Sciatic nerve (tissue), 2 donors: ENCODE results near the gene TMEM132C. TPM values are rescaled to one million over a fixed set of nuclear protein-coding genes. Genes with fewer than 3 reads are reported as not detected.

Experiments
- ATAC-seq: fragments of 200-7000 bp; cut with Tn5 transposase; one replicate; pipeline ENCODE4 v1.9.1; 2020; ENCODE audit warnings: mild to moderate bottlenecking, moderate library complexity
- DNase-seq: peaks from one replicate; pipeline ENCODE4 v3.0.0-alpha.2; 2020; ENCODE audit warnings: low spot score
- intact Hi-C: fragments of 100-400 bp; cut with DNase I; formaldehyde crosslinking; loops from one replicate; pipeline ENCODE4 v1.14.2; 2022
- total RNA-seq: library from RNA; stranded (reverse); fragmentation: NEBNext Ultra II Directional; extraction: Animal tissue kit (Norgen Biotek cat#: 25700); gene quantifications from one replicate; pipeline ENCODE4 v1.2.1, GENCODE V29; 2021
- donor health status: DM: no; HTN: no; CAD: no.
- donor health status: DM: no; HTN: no; CAD: no.

TMEM132C gene
- total RNA-seq, 1 donor from 2014 or later, result 13.5 TPM

DNA sequence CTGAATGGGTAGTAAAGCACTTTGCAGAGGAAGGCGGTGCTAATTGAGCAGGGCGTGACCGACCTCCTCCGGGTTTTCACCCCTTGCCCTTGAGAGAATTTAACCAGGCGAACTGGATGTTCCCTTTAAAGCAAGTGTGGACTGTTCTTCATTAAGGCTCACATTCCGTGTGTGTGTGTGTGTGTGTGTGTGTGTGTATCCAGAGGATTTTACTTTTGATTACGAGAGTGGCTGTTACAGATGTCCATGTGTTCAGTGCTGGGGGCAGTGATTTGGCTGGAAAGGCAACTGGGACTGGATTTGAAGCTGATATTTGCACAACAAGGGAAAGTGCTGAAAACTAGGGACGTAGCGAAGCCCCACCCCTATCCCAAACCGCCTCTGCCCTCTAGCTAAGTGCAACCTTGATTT is 2.2 kb downstream of the TMEM132C start:
- intact Hi-C loops, result loop anchor here (10.0 kb wide), 1 partner anchor 126 kb away; no protein-coding TSS in a partner anchor
- ATAC-seq, result peak; percentile 65
- no peak for DNase-seq

DNA sequence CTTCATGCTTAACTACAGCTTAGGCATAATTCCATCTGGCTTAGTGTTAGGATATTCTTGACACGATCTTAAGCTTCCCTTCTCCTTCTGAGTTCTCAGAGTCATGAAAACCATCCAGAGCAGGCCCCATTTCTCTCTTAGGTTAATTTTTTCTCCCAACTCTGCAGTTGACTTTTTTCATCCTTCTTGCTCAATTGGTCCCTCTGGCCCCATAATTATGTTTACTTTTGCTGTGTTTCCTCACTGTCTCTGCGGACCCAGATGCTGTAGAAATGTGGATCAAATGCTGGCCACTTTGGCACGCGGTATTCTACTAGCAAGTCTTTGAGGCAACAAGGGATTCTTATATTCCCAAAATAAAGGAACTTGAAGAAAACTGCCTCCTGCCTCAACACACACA is 9.5 kb downstream of the TMEM132C start:
- ATAC-seq (peak; percentile 81), DNase-seq (no peak)
- intact Hi-C loops, result no loop called here

DNA sequence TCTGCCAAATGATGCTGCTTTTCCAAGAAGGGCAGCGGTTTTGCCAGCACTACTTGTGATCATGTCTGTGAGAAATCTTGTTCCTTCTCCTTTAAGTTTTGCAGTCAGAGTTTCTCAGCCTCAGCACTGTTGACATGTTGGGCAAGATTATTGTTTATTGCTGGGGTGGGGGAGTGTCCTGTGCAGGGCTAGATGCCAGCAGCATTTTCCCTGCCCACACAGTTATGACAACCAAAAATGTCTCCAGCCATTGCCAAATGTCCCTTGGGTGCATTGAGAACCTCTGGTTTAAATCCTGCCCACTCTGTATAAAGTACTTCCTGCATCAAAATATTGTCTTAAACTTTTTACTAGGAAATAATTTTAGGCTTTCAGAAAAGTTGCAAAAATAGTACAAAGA is 20.0 kb downstream of the TMEM132C start:
- ATAC-seq, result peak; percentile 85
- intact Hi-C loops, result no loop called here
- no peak for DNase-seq

DNA sequence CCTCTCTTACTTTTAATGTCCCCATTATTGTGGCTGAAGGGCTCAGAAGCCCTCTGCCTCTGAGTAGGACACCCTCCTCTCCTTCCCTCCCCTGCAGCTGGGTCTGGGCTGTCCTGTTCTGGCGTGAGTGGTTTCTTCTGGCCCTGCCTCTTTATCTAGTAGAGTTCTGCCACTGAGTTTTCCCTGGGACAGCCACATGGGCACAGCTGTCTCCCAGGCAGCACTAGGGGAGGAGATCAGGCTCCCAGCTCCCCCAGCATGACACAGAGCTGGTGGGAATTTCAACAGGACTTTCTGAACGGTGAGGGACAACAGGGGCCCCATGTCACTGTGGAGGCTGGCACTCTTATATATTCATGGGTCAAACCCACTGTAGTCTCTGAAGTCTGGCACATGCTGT is 21.4 kb downstream of the TMEM132C start:
- DNase-seq (no peak), ATAC-seq (no peak)
- intact Hi-C loops, result no loop called here

DNA sequence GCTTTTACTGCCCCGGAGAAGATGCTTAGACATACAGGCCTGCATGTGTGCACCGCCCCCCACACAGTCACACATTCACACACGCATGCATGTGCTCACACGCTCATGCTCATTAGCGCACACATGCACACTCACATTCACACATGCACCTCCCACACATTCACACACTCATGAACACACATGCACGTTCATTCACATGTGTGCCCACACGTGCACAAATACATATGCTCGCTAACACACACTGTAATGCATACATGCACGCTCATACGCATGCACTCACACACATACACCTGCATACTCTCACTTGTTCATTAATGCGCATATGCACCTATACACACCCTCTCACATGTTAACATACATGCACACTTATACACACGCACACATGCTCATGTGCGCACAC is 21.9 kb downstream of the TMEM132C start:
- ATAC-seq, result no peak
- intact Hi-C loops, result no loop called here
- no peak for DNase-seq

DNA sequence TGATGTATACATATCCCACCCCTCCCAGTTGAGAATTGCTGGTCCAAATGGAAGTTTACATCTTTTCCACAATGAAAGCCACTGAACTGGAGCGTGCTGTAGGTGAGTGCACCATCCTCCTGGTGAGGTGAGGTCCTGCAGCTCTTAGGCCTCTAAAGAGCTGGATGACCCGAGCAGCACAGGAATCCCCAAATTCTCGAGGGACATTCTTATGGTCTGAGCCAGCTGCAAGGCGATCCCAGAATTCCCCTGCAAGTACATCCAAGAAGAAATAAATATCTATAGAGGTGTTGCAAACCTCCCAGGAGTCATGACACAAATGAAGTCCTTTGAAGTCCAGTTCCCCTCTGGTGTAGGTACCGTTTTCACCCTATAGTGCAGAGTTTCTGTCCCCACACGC is 24.0 kb downstream of the TMEM132C start:
- intact Hi-C loops, result no loop called here
- ATAC-seq, result no peak
- DNase-seq, result no peak

DNA sequence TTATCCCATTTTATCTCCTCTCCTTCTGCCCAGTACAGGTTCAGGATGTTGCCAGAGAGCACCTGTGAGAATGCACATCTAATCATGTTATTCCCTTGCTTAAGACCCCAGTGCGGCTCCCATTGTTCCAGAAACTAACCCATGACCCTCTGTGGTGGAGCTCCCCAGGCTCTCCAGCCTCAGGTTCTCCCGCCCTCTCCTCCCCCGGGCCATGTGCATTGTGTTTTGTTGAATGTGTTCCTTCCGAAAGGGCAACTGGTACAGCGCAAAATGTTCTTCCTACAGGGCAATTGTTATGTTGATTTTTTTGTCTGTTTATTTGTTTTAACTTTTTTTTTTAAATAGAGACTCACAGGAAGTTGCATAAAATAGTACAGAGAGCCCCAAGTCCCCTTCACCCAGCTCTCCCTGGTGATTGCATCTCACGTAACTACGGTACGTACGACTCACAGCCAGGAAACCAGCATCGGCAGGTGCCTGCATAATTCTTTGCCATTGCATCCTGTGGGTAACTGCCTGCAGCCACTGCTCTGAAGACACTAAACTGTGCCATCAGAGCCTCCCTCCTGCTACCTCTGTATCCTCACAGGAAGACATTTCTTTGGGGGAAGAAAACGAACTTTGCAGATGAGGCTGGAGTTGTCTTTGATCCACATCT is 31.2 kb downstream of the TMEM132C start:
- no peak for DNase-seq
- ATAC-seq, result no peak

DNA sequence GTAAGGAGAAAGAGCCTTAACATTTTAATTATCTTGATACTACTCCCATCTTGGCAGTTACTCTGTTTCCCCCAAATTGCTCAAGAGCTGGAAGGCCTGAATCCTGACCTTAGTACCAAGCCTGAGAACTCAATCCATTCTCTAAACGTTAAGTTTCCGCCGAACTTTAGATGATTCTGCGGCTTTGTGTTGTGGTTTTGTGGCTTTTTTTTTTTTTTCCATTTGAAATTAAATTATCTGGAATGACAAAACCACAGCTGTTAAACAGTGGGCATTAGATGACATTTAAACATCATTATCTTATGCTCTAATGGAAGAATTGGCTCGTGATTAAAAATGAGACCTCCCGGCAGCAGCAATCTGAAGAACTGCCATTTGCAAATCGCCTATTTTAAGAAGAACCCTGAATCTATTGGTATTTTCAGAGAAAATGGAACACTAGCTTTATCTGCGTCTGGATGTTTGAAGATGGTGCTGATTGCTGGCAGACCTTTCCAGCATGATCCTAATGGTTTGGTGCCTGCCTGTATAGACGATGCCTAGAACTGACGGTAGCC is 38.4 kb downstream of the TMEM132C start:
- ATAC-seq (no peak), DNase-seq (no peak)
- intact Hi-C loops, result no loop called here

More for the DNA sequence above, 31.2 kb downstream of the TMEM132C start:
- intact Hi-C loops, result no loop called here

DNA sequence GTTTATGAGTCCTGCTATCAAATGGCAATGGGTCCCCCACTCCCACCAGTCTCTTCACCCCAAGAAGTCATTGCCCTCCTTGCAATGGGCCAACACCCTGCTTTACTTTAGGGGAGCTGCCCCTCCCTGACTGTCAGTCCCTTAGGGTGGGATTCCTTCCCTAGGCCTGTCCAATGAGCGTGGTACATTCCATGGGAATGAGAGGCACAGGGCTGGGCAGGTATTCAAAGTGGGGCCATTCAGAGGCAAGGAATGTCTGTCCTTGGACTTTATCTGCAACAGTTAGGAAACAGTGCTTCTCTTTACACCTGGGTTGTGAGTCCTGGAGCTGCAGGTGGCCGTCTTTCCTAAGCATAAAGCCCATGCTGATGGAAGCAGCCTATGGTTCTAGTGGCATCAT is 40.8 kb downstream of the TMEM132C start:
- ATAC-seq (no peak), DNase-seq (no peak)
- intact Hi-C loops, result no loop called here

DNA sequence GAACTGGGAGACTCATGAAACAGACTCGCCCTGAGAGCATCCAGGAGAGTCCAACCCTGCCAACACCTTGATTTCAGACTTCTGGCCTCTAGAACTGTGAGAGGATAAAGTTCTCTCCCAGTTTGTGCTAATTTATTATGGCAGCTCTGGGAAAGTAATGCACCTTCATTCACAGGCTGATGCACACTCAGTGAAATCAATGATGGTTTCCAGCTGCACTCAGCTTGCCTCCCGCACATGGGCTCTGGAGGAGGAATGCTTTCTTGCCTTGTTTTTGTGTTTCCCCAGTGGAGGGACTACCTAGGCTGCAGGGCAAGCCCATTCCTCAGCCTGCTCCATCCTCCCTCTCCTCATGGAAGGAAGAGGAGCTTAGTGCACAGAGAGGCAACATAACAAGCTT is 45.7 kb downstream of the TMEM132C start:
- intact Hi-C loops, result no loop called here
- DNase-seq, result no peak

DNA sequence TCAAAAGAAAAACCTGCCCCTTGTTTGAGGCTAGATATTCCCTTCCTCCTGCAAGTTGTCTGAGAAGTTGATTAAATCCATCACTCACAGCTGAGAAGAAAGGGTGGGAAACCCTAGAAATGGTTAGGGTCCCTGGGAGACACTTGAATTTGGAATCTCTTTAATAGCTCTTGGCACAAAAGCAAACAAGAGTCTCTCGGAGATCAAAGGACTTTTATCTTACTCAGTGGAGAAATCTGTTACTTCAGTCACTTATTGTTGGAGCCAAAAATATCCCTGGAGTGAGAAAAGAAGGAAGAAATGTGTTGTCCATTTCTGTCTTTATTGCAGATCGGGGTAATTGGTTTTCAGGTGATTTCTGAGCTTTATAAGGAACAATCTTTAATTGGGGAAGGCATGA is 47.0 kb downstream of the TMEM132C start:
- ATAC-seq (no peak), DNase-seq (no peak)
- intact Hi-C loops, result no loop called here

More for the DNA sequence above, 45.7 kb downstream of the TMEM132C start:
- no peak for ATAC-seq

DNA sequence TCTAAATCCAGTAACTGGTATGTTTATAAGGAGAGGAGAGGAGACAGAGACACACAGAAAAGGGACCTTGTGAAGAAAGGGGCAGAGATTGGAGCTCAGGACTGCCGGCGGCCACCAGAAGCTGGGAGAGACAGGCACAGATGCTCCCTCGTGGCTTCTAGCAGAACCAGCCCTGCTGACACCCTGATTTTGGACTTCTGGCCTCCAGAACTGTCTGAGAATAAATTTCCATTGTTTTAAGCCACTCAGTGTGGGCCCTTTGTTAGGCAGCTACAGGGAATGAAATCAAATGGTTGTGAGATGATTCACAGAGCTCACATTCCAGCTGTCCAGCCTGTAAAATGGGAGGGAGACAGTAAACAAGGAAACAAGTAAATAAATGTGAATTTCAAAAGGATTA is 47.6 kb downstream of the TMEM132C start:
- ATAC-seq, result no peak
- intact Hi-C loops, result no loop called here
- no peak for DNase-seq

DNA sequence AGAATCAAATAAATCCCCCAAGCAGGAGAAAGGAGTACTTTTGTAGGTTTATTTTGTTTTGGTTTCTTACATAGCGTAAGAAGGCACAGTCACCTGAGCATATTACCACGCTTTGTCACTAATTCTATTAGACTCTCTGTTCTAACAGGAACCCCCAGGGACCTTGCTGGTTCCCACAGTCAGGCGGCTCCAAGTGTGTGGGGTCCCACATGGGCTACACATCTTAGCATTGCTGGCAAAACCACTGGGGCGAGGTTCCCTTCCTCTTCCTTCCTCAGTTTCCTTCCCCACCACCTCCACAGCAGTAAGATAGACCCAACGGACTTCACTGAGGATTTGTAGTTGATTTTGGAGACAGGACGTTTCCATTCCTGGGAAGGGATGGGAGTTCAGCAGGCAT is 49.1 kb downstream of the TMEM132C start:
- ATAC-seq (no peak), DNase-seq (no peak)
- intact Hi-C loops, result no loop called here

DNA sequence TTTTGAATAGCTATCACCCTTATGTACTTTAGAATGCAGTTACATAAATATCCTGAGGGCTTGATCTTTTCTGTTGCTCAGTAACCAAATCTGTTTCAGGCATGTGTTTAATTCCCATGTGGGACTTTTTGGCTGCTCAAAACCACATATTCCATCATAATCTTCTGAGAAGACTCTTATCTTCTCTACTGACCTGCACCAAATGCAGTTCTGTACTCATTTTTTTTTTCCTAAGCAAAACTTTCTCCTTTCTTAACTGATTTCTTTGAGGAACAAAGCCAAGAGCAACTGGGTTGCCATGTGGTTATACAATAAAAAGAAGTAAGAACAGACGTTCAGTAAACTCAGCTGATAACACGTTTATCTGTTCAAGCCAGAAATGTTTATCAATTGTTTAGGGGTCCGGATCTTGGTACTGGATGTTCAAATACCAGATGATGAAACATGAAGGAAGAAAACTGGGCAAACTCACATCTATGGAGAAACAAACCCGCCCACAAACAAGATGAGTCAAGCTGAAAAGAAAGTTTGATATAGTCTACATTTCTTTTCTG is 50.1 kb downstream of the TMEM132C start:
- DNase-seq (no peak), ATAC-seq (peak; percentile 80)
- intact Hi-C loops, result no loop called here

DNA sequence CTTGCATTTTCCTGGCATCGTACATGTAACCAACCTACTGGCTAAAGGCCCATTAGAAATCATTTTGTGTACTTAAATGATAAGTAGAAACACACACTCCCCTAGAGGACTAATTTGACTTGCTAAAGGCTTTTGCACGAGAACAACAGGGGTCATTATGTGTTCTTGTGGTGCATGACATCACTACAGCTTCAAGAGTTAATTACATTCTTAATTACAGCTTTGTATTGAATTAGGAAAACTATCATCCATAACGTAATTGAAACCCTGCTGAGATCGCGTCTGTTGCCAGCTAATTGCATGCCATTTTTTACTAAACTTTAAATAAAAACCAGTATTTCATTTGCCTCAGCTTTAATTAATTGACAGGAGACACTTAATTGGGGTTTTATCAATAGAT is 51.4 kb downstream of the TMEM132C start:
- ATAC-seq, result no peak
- intact Hi-C loops, result no loop called here
- DNase-seq, result no peak

DNA sequence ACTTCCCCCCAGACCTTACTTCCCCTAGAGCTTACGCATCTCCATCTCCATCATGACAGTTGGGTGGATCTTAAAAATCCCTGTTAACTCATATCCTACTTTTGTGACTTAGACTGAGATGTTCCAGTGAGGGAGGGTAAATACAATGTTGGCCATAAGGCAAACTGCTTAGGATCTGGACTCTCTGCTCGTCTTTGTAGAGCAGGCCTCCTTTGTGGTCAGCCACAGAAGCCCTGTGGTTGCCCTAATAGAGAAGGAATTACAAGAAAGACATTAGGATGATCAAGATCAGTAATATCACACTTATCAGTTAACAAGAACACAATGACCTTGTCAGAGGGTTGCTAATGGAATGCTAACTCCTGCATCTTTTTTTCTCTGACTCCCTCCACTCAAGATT is 52.0 kb downstream of the TMEM132C start:
- intact Hi-C loops, result no loop called here
- no peak for ATAC-seq
- no peak for DNase-seq

DNA sequence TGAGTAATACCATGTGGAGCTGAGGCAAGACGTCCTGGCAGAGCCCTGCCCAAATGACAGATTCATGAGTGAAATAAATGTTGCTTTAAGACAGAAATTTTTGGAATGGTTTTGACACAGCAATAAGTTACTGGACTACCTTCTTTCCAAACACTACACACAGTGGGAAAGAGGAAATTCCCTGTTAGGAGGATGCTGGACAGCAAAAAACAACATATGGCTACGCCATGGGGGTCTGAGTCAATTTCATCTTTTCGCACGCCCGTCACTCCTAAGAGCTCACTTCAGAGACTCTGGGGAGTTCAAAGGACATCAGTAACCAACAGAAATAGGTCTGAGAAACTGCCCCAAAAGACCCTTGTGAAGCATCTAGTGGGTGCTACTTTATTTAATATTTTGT is 55.4 kb downstream of the TMEM132C start:
- intact Hi-C loops, result no loop called here
- no peak for ATAC-seq
- DNase-seq, result no peak

DNA sequence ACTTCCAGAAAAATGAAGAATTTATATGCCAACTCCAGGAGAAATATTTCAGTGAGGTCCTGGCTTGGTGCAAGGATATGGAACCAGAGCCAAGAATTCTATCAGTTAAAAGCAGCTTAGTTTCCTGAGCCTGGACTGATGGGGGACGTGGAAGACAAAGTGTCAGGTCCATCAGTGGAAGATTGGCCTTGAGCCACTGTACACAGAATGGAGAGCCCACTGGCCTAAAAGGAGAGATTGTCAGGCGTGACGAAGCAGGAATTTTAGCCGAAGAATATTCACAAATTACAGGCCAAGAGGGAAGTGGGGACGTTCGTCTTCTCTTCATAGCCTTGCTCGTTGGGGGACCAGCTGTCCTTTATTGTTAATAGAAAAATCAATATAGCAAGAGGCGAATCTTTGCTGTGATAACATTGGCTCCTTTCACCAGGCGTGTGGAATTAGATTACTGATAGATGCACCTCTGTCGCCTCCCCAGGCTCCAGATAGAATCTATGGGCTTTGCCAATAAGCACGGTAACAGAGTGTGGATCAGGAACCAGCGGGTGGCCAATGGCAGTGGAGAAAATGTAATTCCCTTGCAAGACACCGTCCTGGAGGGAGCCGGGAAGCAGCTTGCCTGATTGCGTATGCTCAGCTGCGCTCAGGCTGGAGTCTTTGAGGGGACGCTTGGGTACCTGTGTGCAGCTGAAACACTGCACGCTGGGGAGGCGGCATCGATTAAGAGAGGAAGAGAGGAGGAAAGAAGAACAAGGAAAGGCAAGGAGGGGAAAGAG is 56.4 kb downstream of the TMEM132C start:
- intact Hi-C loops, result no loop called here
- ATAC-seq, result no peak
- DNase-seq, result no peak

DNA sequence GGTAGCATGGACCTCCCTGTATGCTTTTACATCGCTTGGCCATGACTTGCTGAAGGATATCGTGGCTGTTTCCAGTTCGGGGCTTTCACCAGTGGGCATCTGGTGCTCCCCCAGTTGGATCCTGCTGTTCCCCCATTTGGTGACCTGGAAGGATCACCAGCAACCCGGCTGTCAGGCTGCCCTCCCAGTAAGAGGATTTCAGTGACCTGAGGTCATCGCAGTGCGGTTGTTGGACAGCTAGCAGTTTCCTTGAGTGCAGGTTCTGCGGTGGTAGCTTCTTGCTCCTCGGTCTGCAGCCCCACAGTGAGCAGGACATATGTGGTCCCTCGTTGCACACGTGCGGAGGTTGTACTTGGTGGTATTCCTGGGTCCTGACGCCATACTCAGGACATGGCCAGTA is 58.7 kb downstream of the TMEM132C start:
- intact Hi-C loops, result no loop called here
- DNase-seq (no peak), ATAC-seq (no peak)

DNA sequence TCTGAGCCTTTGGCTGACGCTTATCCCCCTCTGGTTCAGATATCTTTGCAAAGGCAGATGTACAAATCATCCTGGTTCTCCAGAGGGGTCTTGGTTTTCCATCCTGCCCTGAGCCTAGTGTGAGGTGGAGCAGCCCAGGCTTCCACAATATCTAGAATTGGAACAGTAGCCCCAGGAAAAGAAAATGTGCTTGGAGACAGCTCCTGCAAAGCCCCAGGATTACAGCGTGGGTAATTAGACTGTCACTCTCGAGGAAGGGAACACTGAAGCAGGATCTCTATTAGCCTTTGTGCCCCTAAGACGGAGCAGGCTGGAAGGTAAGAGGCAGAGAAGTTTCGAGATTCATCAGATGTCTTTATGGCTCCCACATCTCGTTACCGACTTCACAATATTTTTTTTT is 59.4 kb downstream of the TMEM132C start:
- ATAC-seq (no peak), DNase-seq (no peak)
- intact Hi-C loops, result no loop called here
